Panc1 (cell line): ENCODE results near the gene IBA57.

ENCODE experiments used
- POLR2AphosphoS5 ChIP-seq: IDR thresholded peaks from 2 replicates; pipeline ENCODE4 v1.6.1; 2012; ENCODE audit warnings: mild to moderate bottlenecking, low read depth, low read length, moderate library complexity
- SIN3A ChIP-seq: IDR thresholded peaks from 2 replicates; pipeline ENCODE4 v1.6.1; 2012; ENCODE audit warnings: low read depth, mild to moderate bottlenecking, low read length, moderate library complexity, borderline replicate concordance; ENCODE audit not compliant: insufficient read depth
- TCF7L2 ChIP-seq: IDR thresholded peaks from 2 replicates; pipeline ENCODE4 v1.6.1; 2011; ENCODE audit warnings: mild to moderate bottlenecking, low read depth, low read length, inconsistent platforms
- TF ChIP-seq, protein P1 (sequence below): fragments of 450-650 bp; IDR thresholded peaks from 2 replicates; pipeline ENCODE4 v1.5.1; 2017; ENCODE audit warnings: mild to moderate bottlenecking
- TF ChIP-seq, protein P2 (sequence below), 2 experiments: IDR thresholded peaks; 2 replicates each; pipeline ENCODE4 v1.6.1; 2011 to 2012; ENCODE audit warnings: low read depth in 2 of 2, control low read depth in 1 of 2, low read length in 1 of 2, mild to moderate bottlenecking in 1 of 2, moderate library complexity in 1 of 2; ENCODE audit not compliant: insufficient read depth in 1 of 2

DNA sequence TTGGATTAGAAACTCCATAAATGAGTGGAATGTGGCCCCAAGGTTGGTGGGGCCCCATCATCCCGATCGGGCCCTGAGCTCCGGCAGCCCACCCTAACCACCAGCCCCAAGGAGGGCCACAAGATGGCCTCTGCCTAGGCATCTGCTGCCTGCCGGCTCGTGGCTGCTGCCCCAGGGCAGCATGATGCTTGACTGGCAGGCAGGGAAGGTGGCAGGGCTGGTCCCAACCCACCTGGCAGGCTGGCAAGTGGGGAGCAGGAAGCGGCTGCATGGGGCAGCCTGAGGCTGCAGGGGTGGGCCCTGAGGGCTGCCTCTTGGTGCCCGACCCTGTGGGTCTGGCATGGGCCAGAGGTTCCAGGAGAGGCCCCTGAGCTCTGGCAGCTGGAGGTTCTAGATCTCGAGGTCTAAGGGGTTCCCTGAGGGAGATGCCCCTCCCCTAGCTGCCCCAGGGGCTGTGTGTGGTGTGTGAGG is 16.6 kb upstream of the IBA57 start:
- TF ChIP-seq, protein P1, sequence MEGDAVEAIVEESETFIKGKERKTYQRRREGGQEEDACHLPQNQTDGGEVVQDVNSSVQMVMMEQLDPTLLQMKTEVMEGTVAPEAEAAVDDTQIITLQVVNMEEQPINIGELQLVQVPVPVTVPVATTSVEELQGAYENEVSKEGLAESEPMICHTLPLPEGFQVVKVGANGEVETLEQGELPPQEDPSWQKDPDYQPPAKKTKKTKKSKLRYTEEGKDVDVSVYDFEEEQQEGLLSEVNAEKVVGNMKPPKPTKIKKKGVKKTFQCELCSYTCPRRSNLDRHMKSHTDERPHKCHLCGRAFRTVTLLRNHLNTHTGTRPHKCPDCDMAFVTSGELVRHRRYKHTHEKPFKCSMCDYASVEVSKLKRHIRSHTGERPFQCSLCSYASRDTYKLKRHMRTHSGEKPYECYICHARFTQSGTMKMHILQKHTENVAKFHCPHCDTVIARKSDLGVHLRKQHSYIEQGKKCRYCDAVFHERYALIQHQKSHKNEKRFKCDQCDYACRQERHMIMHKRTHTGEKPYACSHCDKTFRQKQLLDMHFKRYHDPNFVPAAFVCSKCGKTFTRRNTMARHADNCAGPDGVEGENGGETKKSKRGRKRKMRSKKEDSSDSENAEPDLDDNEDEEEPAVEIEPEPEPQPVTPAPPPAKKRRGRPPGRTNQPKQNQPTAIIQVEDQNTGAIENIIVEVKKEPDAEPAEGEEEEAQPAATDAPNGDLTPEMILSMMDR: no peak
- no peak for TF ChIP-seq POLR2AphosphoS5
- TF ChIP-seq, protein P2, sequence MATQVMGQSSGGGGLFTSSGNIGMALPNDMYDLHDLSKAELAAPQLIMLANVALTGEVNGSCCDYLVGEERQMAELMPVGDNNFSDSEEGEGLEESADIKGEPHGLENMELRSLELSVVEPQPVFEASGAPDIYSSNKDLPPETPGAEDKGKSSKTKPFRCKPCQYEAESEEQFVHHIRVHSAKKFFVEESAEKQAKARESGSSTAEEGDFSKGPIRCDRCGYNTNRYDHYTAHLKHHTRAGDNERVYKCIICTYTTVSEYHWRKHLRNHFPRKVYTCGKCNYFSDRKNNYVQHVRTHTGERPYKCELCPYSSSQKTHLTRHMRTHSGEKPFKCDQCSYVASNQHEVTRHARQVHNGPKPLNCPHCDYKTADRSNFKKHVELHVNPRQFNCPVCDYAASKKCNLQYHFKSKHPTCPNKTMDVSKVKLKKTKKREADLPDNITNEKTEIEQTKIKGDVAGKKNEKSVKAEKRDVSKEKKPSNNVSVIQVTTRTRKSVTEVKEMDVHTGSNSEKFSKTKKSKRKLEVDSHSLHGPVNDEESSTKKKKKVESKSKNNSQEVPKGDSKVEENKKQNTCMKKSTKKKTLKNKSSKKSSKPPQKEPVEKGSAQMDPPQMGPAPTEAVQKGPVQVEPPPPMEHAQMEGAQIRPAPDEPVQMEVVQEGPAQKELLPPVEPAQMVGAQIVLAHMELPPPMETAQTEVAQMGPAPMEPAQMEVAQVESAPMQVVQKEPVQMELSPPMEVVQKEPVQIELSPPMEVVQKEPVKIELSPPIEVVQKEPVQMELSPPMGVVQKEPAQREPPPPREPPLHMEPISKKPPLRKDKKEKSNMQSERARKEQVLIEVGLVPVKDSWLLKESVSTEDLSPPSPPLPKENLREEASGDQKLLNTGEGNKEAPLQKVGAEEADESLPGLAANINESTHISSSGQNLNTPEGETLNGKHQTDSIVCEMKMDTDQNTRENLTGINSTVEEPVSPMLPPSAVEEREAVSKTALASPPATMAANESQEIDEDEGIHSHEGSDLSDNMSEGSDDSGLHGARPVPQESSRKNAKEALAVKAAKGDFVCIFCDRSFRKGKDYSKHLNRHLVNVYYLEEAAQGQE (IDR thresholded peaks at IDR 0.05; ENCODE audit: insufficient read depth in 1 of 2, low read depth in 2 of 2, low read length in 1 of 2): no peak
- no peak for TF ChIP-seq TCF7L2
- no peak for TF ChIP-seq SIN3A
